HG02763 (cell line): ENCODE results near the gene CCDC167.

ENCODE experiments used
- ATAC-seq: cut with Tn5 transposase; IDR thresholded peaks from one replicate; pipeline ENCODE4 v1.9.1; 2021; ENCODE audit warnings: mild to moderate bottlenecking, moderate library complexity; ENCODE audit not compliant: unreplicated experiment

The CCDC167 gene

DNA sequence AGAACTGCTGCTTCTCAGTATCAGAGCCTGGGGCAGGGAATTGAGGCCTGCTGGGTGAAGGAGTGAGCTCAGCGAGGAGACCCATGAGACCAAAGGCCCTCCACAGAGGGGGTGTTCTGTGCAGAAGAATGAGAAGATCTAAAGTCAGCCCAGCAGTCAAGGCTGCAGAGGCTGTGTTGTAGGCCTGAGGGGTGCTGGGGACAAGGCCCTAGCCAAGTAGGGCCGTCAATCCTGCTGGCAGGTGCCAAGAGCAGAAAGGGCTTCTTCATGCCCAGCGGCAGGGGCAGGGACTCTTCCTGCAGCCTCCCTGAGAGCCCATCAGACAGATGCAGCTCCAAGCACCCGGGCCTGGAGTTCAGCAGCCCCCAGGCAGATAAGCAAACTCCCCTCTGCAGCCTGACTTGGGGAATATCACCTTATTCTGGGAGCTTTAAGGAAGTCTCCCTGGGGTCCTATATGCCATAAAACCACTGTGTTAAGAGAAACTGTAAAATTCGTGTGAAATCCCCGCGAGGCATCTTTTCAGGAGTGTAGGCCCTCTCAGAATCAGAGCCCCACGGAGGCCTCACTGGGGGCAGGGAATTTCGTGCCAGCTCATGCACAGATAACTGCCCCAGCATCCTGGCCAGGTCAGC, 9.0 kb downstream of the CCDC167 start:
- no peak for ATAC-seq

DNA sequence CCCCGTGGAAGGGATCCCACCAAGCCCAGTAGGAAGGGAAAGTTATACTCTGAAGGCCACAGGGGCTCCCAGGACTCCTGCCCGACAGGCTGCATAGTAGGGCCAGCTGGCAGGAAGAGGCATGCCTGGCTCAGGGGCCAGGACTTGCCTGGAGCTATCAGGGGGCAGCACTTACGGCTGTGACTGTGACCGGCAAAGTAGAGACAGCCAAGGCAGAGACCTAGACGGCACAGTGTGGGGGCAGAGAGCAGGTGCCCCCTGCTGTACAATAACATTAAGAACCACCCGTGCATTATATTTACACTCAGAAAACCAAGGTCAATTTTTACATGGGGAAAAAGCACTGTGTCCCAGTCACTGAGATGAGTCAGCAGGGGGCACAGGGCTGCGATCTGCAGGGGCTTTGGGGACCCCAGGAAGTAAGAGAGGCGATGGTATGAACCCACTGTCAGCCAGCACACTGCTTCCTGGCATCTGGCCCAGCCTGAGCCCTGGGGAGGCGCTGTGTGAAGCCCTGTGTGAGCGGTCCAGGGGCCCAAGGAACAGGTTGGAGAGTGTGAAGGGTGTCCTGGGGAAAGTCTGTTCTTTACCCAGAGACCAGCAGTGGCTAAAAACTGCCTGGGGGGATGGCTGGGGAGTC, 9.9 kb downstream of the CCDC167 start:
- ATAC-seq: no peak

DNA sequence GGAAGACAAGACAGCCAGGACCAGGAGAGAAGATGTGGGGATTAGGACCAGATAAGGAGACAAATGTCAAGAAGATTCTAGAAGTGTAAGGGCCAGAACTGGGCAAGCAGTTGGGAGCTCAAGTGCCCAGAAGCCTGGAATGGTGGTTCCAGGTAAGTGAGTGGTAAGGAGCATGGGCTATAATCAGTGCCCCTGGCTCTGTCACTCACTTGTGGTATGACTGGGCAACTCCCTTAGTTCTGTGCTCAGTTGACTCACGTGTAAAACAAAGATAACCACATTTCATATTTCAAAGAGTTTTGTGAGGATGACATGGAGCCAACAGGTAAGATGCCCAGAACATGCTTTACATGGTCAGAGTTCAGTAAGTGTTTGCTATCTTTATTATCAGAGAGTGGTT, 11.2 kb downstream of the CCDC167 start:
- no peak for ATAC-seq

DNA sequence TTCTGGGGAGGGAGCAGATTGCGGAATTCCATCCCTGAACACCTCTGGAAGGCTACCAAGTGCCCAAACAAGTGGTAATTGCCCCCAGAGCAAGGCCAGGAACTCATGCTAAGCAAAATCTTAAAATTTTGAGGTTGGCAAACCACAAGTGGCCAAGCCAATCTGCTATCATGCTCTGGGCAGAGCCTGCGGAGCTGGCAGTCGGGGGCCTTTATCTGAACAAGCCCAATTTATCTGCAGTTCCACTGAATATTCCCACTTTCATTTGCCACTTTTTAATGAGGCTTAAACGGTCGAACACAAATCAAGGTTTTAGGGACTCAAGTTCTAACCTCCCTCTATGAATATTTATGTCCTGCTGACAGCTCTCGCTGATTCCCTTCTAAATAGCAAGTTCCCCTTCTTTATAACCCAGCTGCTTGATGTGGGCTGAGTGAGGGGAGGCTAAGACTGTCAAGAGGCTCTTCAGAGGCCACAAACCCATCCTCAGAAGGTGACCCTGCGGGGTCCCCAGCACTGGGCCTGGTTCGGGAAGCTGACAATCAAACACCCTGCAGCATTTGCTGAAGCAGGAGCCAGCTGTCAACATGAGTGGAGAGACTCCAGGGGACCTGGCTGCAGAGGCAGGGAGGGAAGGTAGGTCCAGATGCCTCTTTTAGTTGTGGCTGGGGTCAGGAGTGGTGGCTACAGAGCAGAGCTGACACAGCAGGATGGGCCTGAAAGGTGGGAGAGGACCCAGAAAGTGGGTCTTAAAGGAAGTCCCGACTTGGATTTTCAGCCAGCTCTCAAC, 11.9 kb downstream of the CCDC167 start:
- no peak for ATAC-seq

DNA sequence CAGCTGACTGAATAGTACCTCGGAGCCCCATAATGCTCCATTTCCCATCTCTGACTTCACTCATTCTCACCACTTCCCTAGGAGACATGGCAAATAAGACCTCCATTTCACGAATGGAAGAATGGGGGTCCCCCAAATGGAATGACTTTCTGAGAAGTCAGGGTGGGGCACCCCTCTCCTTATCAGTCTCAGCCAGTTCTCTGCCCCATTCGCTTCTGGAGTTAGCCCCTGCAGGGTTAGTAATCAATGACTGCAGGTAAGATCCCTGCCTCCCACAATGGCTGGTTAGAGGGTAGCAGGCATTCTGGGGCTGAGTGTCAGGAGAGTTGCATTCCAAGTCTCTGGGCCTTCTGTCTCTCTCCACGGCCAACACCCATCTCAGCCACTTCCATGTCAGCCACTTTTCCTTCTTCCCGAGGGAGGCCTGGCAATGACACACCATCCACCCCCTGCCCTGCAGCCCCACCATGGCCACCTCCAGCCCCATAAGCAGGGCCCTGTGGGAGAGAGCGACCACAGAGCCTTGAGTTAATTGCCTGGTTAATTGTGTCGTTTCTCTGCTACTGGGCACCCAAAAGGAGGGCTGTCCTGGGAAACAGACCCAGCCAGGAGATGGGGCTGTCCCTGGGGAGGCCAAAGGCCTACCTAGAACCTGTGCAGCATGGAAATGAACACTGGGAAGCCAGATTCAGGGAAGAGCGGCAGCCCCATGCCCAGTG, 13.4 kb downstream of the CCDC167 start:
- no peak for ATAC-seq

DNA sequence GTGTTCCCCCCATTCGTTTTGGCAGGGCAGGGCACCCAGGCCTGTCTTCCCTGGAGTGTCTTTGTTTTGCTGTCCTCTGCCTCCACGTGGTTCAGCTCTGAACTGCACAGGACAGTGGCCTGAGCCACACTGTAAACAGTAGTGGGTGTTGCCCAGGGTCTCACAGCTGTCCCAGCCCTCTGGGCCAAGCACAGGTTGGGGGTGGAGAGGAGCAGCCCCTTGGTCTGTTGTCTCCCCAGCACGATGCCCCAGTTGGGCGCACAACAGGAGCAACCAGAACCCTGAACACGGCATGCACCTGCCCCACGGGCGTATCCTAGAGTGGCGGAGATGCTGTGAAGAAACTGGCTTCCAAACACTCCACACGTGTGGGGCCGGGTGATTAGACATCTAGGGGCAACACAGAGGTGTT, 14.4 kb downstream of the CCDC167 start:
- ATAC-seq: no peak

DNA sequence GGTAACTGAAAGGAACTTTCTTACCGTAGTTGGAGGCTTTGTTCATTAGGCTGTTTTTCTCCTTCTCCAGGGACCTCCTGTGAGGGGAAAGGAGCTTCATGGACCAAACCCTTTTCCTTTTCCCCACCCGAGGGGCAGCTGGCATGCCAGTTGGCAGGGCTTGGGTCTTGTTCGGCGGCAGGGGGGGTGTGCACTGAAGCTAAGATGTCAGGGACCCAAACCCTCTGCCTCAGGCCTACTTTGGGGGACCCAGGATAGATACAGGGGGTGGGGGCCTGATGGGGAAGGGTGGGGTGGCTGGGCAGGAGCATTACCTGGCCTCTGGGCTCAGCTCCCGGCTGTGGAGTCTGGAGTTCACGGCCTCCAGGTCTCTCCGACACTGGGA, 14.9 kb downstream of the CCDC167 start:
- no peak for ATAC-seq

DNA sequence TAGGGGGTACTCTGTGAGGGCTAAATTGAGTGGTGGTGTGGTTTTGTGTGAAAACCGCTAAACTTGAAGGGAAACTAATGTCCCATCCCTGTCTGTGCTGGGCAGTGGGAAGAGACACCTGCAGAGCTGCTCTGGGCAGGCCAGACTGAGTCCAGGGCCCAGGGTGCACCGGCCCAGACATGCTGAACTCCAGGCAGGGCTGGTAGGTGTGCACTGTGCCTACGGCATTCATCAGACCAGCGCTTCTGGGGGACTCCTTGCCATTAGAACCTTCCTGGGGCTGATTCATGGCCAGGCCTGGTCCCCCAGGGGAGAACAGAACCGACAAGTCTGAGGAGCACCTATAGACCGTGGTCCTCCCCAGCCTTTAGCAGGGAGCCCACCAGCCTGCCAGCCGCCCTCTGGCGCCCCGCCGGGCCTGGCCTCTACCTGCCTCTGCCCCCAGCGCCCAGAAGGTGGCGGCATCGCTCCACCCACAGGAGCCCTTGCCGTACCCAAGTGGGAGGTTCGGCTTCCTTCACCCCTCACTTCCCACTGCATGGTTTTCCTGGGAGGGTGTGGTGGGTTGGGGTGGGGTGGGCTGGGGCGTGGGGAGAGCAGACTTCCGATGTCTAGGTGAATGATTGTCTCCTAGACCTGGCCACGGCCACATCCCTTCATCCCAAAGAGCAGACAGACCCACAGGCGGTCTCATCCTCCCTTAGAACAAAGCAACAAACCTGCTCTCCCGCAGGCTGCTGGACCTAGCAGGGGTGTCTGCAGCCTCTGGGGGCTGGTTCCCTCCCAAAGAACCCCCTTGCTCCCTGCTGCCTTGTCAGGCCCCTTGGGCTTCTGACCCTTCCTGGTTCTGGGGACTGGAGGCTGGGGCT, 15.5 kb downstream of the CCDC167 start:
- no peak for ATAC-seq

DNA sequence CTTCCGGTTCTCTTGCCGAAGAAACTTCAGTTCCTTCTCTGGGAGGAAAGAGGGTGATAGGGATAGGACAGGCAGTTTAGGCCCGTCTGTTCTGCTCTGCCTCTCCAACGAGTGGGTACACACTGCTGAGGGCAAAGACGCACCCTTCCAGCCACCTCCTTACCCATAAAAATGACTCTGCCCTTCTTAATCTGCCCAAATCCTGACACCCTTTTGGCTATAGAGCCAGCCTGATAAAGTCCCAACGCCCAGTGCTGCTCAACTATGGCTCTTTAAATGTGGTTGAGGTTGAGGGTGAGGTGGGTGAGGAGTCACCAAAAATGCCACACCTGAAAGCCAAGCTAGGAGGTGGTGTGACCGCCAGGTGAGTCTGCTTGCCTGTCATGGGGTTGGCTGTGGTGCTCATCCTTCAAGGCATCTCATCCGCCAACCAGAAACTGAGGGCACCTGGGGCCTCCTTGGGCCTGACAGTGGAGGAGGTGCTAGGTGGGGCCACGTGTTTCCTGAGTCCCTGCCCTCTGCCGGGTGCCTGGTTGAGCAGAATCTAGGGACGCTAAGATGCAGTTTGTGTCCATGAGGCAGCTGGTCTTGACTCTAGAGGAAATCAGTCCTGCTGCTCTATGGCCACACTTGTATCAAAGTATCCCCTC, 16.3 kb downstream of the CCDC167 start:
- no peak for ATAC-seq

DNA sequence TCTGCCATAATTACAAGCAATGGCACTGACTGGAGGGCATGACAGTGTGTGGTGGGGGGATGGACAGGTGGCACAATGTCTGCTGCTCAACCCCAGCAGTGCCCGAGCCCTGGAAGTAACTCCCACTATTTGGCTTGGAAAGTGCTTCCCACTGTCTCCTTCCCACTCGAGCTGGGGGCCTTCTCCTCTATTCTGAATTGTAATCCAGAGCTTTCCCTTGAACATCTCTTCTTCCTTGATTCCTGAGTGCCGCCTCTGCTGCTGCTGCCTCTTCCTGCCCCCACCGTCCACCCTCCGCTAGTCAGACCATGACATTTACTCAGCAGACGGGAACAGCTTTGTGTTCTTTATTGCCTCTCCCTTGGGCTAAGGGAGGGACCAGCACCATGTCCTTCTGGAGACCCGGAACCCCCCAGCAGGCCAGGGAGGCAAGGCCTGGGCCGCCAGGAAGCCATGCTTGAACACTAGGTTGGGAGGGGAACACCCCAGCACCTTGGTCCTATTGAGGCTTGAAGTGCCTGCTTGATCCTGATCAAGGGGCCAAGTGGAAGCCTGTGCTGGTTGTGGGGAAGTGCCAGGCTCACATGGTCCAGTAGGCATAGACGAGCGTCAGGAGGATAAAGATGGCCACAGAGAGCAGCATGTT, 17.0 kb downstream of the CCDC167 start:
- no peak for ATAC-seq

DNA sequence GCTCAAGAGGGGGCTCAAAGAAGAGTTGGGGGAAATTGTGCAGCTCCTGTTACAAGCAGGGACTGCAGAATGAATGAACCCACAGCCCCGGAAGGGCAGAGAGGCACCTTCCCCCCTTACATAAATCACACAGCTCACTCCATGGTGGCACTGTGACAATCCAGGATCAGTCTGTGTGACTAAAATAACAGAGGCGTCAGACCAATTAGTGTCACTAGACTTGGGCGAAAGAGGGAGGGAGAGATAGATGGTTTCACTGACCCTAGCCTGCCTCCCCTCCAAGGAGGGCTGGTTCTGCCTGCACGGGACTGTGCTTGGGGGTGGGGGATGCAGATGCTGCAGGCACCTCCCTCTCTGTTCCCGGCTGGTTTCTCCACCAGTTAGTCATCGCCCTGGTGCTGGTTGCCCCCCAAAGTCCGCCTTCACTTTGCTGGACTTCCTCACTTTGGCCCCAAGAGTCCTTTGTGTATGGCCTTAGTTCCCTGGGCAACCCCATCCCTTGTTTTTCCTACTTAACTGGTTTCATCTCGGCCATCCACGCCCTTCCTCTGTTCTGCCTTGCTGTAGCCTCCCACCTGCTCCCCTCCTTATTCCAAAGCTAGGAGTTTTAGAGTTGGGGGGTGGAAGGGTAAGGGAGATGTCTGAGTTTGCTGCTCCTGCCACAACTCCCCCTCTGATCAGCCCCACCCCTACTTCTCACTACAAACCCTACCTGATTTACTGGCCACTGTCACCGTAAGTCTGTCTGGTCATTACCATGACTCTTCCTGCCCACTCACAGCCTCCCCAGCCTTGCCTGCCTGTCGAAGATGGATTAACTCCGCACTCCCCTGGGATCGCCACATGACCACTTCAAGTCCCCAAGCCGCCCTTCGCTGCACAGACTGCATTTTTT, 17.7 kb downstream of the CCDC167 start:
- no peak for ATAC-seq

DNA sequence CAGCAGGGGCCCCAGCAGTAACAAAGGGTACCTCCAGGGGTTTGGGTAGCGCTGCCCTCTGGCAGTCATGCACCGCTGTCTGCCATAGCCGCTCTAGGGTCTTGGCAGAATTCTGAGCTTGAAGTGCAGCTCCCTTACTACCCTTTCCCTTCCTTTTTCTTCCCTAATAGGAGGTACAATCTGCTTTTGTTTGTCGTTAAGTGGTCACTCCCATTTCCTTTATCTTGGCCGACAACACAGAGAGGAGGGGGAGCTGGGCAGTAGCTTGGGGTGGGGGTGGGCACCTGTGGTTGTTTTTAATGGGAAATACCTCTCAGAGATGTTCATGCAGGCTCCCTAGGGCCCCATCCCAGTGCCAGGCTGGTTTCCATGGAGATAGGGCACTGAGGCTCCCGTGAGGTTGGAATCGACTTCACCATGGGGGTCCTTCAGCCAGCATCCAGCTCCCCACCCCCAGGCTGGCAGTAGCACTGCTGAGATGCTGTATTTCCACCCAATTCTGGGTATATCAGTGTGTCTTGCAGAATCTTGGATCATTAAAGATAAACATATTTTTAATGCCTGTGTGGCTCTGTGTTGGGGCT, 18.6 kb downstream of the CCDC167 start:
- no peak for ATAC-seq

DNA sequence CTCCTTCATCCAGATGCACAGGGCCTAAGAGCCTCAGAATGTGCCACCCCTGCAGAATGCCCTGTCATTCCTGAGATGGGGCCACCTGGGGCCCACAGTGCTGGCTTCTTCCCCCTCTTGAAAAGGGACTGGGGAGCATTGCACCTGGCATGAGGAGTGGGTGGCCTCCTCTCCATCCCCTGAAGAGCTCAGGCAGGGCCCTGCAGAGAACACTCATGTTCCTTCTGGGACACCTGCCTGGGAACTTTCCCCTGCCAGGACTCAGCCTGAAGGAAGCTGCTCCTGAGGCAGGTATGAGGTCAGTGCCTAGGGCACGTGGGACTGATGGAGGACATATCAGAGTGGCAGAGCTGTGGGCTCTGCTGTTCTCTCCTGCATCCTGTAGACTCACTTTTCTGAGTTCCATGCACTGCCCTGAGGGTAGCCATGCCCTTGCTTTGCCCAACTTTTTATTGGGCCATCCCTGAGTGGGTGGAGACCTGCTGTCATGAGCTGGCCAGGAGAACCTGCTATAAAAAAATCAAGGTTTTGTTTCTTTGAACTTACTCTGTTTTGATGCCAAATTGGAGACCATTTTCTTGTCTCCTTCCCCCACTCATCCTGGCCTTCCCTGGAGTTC, 19.5 kb downstream of the CCDC167 start:
- no peak for ATAC-seq

DNA sequence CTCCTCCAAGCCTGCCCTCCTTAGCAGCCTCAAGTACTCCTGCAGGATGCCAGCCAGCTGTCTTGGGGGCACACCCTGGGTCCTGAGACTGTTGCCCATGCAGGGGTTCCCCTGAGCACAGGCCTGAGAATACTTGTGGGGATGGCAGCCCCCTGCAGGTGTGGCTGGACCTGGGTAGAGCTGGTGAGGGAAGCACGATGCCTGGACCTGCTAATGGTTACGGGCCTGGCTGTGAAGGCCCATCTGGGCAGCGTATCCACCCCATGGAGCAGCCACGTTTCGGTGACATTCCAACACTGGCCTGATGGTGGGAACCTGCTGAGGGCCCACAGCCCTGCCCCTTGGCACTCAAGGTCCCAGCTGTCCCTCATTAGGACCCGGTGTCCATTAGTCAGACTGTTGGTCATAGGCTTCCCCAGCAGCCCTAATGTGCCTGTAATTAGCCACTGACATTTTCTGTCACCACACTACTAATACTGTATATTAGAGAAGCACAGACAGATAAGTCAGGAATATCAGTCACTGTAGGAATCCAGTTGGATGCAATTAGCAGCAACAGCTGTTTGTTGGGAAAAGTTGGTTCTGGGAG, 20.3 kb downstream of the CCDC167 start:
- no peak for ATAC-seq

DNA sequence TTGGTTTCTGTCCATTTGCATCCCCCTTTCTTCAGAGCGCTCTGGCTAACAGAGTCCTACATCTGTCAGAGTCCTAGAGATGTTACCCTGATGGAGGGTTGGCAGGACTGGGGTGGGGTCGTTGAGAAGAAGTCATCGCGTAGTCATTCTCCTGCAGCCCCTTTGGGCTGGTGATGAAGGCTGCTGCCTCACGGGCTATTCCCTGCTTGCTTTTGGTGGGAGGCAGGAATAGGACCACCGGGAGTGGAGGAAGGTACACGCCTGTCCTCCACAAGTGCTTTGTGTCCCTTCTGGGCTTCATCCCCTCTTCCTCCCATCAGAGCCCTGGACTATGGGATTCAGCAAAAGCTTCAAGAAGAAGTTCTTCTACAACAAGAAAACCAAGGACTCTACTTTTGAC, 20.9 kb downstream of the CCDC167 start:
- no peak for ATAC-seq

DNA sequence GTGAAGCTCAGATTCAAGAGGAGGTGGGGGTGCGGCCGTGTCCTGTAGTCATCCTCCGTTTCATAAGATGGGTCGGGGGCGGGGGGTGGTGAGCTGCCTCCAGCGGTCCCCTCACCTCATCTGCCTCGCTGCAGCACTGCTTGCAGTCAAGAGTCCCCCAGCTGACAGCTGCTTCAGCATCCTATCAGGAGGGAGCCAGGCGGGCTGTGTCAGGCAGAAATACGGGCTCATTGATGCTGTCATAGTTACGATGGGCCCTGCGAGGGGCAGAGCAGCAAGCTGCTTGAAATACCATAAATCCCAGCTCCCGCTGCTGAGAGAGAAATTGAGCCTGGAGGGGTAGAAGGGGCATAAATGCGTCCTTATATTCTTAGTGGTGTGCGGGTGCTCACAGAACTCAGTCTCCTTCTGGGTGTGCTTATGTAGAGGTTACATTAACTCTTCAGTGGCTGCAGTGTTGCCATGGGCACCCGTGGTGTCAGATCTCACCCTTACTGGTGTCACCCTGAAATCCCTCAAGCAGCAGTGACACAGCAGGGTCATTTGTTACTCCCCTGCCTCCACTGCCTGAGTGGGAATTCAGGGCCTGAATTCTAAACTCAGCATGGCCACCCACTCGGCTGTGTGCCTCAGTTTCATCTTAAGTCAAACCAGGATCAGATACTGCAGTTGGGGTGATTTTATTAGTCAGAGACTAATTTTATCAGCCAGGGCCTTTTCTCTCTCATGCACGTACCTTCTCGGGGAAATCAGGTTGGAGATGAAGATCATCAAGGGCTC, 21.8 kb downstream of the CCDC167 start:
- ATAC-seq: no peak

DNA sequence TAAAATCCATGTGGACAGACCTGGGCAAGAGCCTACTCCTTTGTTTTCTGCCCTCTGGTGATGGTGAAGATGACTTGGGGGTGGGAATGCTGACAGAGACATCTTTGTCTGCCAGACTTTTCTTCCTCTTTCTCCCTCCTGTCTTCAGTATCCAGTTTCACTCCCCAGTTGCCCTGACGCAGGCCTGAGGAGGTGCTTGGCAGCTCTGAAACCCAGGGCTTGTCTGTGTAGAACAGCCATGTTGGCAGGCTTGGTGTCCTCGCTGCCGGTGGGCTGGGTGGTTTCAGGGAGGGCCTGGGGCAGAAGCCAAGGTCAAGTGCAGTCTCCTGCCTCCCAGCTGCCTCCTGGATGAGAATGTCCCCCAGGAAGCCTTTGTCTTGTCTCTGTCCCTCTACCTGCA, 22.5 kb downstream of the CCDC167 start:
- ATAC-seq: no peak
